SH-SY5Y (cell line): ENCODE results near the gene B3GNT7.
A peak's percentile ranks its signal among the peaks of the same experiment; 100 is the strongest.

Experiments
- GATA2 ChIP-seq: IDR thresholded peaks from 2 replicates; pipeline ENCODE4 v1.6.1; 2011; ENCODE audit warnings: mild to moderate bottlenecking, low read depth, low read length
- GATA3 ChIP-seq: IDR thresholded peaks from 2 replicates; pipeline ENCODE4 v1.6.1; 2011; ENCODE audit warnings: low read depth, mild to moderate bottlenecking, low read length, moderate library complexity

The B3GNT7 gene, protein sequence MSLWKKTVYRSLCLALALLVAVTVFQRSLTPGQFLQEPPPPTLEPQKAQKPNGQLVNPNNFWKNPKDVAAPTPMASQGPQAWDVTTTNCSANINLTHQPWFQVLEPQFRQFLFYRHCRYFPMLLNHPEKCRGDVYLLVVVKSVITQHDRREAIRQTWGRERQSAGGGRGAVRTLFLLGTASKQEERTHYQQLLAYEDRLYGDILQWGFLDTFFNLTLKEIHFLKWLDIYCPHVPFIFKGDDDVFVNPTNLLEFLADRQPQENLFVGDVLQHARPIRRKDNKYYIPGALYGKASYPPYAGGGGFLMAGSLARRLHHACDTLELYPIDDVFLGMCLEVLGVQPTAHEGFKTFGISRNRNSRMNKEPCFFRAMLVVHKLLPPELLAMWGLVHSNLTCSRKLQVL

DNA sequence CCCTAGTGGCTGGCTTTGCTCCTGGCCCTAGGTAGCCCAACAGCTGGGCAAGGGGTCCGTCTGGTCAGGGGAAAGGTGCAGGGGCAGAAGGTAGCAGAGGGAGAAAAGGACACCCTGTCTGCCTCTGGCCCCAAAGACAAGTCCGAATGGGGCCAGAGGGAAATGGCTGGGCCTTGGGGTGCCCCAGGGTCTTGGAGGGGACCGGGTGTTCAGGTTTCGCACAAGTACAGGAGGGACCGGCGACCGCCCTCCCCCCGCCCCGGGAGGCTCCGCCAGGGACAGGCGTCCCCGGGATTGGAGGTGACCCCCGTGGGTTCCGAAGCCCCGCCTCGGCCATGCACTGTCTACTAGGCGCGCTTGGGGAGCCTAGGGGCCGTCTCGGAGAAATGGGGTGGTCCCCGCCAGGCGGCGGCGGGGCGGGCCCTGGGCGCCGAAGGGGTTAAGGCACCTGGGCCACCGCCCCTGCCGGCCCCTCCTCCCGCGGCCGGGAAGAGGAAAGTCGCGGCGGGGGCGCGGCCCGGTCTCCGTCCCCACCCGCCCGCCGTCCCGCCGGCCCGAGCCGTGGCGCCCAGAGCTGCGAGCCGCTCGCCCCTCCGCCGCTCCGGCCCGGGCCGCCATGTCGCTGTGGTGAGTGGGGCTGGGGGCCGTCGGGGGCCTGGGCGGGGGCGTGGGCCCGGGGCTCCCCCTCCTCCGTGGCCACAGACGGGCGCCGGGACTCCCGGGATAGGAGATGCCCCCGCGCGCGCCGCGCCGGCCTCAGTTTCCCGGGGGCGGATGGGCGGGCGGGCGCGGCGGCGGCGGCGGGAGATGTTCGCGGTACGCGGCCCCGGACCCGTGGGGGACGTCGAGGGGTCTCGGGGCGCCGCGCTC, at the start of gene B3GNT7:
Gene B3GNT7 (plus strand): TSS at position 523 of the 870 bp plus-strand sequence. CDS start 94 bp downstream, at position 617.
- TF ChIP-seq GATA3 (no peak), GATA2 (no peak)

DNA sequence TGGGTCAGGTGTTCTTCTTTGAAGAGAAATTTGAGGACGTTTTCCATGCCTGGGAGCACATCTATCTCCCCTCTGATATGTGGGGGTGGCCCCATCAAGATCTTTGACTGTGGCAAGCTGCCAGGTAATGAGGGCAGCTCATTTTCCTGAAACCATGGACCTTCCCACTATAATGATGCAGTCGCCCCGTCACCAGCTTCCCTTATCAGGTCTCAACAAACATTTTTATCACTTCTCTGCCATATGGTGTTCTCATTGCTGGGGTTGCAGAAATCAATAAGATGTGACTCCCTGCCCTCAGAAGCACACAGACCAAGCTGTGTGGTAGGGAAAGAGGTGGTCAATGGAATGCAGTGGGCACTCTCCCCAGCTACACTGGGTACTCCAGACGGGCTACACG, 48.4 kb upstream of the B3GNT7 start:
- no peak; the same call in 1 of the 2 replicates for TF ChIP-seq GATA2
- no peak for TF ChIP-seq GATA3

GRCh38 chr2:231347638-231348037, 47.9 kb upstream of the B3GNT7 start:
- TF ChIP-seq GATA3 (no peak), GATA2 (no peak)

- TF ChIP-seq GATA3 (no peak), GATA2 (no peak)
These were observed 47.3 kb upstream of the B3GNT7 start for GRCh38 chr2:231348173-231348572.

- TF ChIP-seq GATA2, result no peak
These were observed 46.7 kb upstream of the B3GNT7 start for GRCh38 chr2:231348704-231349373.

- TF ChIP-seq GATA3 (no peak), GATA2 (no peak)
These were observed 43.9 kb upstream of the B3GNT7 start for GRCh38 chr2:231351648-231352047.

- TF ChIP-seq GATA3, result no peak
- no peak for TF ChIP-seq GATA2
These were observed 42.0 kb upstream of the B3GNT7 start for GRCh38 chr2:231353469-231353868.

- peak; percentile 38; the same call in 1 of the 2 replicates for TF ChIP-seq GATA2
- TF ChIP-seq GATA3, result no peak
These were observed 39.7 kb upstream of the B3GNT7 start for GRCh38 chr2:231355508-231356465.

- TF ChIP-seq GATA3, result no peak
- TF ChIP-seq GATA2, result no peak
These were observed 39.1 kb upstream of the B3GNT7 start for GRCh38 chr2:231356466-231356844.

GRCh38 chr2:231357048-231357447, 38.5 kb upstream of the B3GNT7 start:
- TF ChIP-seq GATA2, result no peak
- TF ChIP-seq GATA3, result no peak

DNA sequence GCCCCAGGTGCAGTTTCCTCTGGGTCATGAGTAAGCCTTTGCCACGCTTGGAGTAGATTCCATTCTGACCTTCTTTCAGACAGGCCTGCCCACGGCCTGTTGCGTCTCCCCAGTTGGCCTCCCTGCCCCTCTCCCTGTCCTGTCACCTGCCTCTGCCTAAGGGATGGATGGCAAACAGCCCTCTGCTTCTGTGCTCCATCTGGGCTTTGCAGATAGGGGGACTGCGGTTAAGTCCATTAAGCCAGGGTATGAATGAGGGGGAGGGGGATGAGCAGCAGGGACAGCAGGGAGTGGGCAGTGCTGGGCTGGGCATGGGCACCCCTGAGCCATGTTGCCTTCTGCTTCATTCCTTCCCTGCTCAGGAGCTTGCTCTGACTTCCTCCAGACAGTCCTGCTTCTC, 37.6 kb upstream of the B3GNT7 start:
- TF ChIP-seq GATA2 (no peak), GATA3 (no peak)

DNA sequence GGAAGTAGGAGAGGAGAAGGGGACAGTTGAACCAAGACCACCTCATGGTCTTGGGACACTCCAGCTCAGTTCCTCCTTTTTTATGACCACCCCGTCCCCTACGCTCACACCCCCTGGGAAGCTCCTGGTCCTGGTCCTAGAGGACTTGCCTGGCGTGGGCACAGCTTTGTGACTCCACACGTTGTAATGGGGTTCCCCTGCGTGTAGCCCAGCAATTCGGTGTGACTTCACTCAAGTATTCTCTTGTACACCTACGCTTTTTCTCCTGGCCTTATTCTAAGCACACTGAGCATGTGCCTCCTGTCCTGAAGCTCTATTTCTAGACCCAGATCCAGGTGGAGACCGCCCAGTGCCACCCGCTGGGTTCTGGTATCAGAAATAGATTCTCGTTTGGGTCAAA, 36.1 kb upstream of the B3GNT7 start:
- TF ChIP-seq GATA3 (no peak), GATA2 (no peak)

GRCh38 chr2:231359948-231360347, 35.6 kb upstream of the B3GNT7 start:
- no peak for TF ChIP-seq GATA3
- peak; percentile 80 for TF ChIP-seq GATA2

GRCh38 chr2:231360401-231360800, 35.1 kb upstream of the B3GNT7 start:
- TF ChIP-seq GATA3 (no peak), GATA2 (no peak)
